Measurements from ENCODE around the gene CLIP3. TPM values are rescaled to one million over a fixed set of nuclear protein-coding genes. Genes with fewer than 3 reads are reported as not detected.

The CLIP3 gene
- total and polyA plus RNA-seq, 4 donors = 0.59 to 1.5 (median 0.80) TPM

DNA sequence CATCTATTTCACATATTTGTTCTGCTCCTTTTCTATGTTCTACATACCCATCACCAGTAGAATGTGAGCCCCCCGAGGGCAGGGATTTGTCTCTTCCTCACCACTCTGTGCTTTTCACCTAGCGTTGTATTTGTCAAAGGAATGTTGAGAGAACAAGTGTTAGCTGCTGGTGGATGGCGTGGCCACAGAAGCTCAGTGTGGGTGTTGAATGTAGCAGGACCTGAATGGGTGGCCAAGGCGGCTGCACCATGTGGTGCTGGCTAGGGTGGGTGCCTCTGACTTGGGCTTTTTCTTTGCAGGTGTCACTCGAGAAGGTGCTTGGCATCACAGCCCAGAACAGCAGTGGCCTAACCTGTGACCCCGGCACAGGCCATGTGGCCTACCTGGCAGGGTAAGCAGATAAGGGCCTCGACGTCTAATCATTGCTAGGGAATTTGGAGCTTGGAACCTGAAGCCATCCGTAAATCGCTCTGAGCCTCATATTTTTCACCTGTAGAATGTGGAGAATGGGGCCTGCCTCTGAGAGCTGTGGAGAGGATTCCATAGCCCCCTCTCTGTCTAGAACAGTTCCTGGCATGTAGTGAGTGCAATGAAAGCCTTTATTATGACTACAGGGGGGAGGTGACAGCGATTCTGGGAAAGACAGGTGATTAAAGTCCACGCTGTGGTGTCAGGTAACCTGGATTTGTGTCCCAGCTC lies 26.0 kb upstream of the CLIP3 start:
- Histone ChIP-seq H3K4me3 (ENCODE audit: low read depth in 1 of 3, low read length in 3 of 3) (no peak overlapping the region), H3K9me3 (ENCODE audit: control insufficient read depth in 4 of 4, low read length in 3 of 4) (no peaks in the 10 kb centered on the region), H3K4me1 (ENCODE audit: control insufficient read depth in 4 of 4, insufficient read depth in 4 of 4, low read length in 3 of 4) (peaks cover 3 to 25% (median 20%) of the 10 kb centered on the region in 4 donors), H3K36me3 (ENCODE audit: control insufficient read depth in 4 of 4, insufficient read depth in 3 of 4, low read depth in 1 of 4, low read length in 3 of 4) (no peaks in the 10 kb centered on the region), H3K9ac (ENCODE audit: low read depth in 1 of 2, low read length in 2 of 2) (no peak overlapping the region), H3K27me3 (ENCODE audit: control insufficient read depth in 4 of 4, insufficient read depth in 4 of 4, low read length in 3 of 4) (no peaks in the 10 kb centered on the region), H3K27ac (ENCODE audit: low read depth in 1 of 2, low read length in 2 of 2) (peak overlapping the region; percentile 33 to 69)
- no peak for DNase-seq (ENCODE audit: low spot score)
- TF ChIP-seq HNF4A (conservative IDR thresholded peaks at IDR 0.05) (peak; percentile 71 to 72), JUND (IDR thresholded peaks at IDR 0.05) (no peak), SP1 (IDR thresholded peaks at IDR 0.05) (peak; percentile 91), RXRA (IDR thresholded peaks at IDR 0.05) (peak in 1 of 2 donors; percentile 26), NR2F2 (IDR thresholded peaks at IDR 0.05) (peak; percentile 16), HNF4G (IDR thresholded peaks at IDR 0.05) (peak; percentile 17), YY1 (IDR thresholded peaks at IDR 0.05) (peak; percentile 17)
- TF ChIP-seq, protein P1, sequence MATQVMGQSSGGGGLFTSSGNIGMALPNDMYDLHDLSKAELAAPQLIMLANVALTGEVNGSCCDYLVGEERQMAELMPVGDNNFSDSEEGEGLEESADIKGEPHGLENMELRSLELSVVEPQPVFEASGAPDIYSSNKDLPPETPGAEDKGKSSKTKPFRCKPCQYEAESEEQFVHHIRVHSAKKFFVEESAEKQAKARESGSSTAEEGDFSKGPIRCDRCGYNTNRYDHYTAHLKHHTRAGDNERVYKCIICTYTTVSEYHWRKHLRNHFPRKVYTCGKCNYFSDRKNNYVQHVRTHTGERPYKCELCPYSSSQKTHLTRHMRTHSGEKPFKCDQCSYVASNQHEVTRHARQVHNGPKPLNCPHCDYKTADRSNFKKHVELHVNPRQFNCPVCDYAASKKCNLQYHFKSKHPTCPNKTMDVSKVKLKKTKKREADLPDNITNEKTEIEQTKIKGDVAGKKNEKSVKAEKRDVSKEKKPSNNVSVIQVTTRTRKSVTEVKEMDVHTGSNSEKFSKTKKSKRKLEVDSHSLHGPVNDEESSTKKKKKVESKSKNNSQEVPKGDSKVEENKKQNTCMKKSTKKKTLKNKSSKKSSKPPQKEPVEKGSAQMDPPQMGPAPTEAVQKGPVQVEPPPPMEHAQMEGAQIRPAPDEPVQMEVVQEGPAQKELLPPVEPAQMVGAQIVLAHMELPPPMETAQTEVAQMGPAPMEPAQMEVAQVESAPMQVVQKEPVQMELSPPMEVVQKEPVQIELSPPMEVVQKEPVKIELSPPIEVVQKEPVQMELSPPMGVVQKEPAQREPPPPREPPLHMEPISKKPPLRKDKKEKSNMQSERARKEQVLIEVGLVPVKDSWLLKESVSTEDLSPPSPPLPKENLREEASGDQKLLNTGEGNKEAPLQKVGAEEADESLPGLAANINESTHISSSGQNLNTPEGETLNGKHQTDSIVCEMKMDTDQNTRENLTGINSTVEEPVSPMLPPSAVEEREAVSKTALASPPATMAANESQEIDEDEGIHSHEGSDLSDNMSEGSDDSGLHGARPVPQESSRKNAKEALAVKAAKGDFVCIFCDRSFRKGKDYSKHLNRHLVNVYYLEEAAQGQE (IDR thresholded peaks at IDR 0.05) = no peak
- TF ChIP-seq, protein P2, sequence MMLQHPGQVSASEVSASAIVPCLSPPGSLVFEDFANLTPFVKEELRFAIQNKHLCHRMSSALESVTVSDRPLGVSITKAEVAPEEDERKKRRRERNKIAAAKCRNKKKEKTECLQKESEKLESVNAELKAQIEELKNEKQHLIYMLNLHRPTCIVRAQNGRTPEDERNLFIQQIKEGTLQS (IDR thresholded peaks at IDR 0.05) = no peak
- TF ChIP-seq, protein P3, sequence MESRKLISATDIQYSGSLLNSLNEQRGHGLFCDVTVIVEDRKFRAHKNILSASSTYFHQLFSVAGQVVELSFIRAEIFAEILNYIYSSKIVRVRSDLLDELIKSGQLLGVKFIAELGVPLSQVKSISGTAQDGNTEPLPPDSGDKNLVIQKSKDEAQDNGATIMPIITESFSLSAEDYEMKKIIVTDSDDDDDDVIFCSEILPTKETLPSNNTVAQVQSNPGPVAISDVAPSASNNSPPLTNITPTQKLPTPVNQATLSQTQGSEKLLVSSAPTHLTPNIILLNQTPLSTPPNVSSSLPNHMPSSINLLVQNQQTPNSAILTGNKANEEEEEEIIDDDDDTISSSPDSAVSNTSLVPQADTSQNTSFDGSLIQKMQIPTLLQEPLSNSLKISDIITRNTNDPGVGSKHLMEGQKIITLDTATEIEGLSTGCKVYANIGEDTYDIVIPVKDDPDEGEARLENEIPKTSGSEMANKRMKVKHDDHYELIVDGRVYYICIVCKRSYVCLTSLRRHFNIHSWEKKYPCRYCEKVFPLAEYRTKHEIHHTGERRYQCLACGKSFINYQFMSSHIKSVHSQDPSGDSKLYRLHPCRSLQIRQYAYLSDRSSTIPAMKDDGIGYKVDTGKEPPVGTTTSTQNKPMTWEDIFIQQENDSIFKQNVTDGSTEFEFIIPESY (IDR thresholded peaks at IDR 0.05) = no peak
- 59% methylated on average over 12 of the region's 12 CpGs for WGBS

DNA sequence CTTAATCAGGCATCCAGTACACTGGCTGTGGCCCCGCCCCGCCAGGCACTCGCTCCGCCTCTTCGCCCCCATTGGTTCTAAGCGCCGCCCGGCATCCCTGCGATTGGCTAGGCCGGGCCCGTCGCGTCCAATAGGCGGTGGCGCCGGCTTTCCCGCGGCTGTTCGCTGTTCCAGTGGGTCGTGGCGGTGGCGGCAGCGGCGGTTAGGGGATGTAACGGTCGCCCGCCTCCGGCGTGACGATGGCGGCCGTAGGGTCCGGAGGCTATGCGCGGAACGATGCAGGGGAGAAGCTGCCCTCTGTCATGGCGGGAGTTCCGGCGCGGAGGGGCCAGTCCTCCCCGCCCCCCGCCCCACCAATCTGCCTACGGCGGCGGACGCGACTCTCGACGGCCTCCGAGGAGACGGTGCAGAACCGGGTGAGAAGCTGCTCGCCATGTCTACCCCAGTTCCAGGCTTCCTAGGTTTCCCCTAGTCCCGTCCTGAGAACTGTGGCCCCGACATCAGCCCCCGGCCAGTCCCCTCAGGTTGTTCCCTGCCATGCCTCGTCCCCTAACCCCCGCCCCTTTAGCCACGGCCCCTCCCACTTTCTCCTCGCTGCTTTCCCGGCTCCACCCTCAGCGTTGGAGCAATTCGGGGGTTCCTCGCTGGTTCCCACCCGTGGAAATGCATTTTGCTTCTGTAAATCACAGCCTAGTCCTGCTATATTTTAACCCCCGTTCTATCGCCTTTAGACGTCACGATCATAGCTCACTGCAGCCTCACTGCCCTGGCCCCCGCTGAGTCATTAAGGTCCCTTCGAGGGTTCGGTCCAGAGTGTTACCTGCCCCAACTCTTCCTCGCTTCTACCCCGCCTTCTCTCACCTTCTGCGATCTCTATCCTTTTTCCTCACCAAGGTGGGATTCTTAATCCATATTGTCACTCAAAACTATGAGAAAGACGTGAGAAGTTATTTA lies 22.3 kb upstream of the CLIP3 start, which contains the start of gene WDR62:
Gene WDR62, plus strand, starts transcription at position 165 of the 954 bp plus-strand sequence. Its CDS starts 75 bp downstream, at position 240.
- peaks cover 3 to 29% (median 22%) of the 10 kb centered on the region in 4 donors for H3K4me1 ChIP-seq (ENCODE audit: control insufficient read depth in 4 of 4, insufficient read depth in 4 of 4, low read length in 3 of 4)
- H3K27ac ChIP-seq (ENCODE audit: low read depth in 1 of 2, low read length in 2 of 2) = peak within 1 kb of the TSS; percentile 84 to 96
- H3K27me3 ChIP-seq (ENCODE audit: control insufficient read depth in 4 of 4, insufficient read depth in 4 of 4, low read length in 3 of 4) = no peaks in the 10 kb centered on the region
- peak within 1 kb of the TSS; percentile 30 to 57 for H3K9ac ChIP-seq (ENCODE audit: low read depth in 1 of 2, low read length in 2 of 2)
- H3K36me3 ChIP-seq (ENCODE audit: control insufficient read depth in 4 of 4, insufficient read depth in 3 of 4, low read depth in 1 of 4, low read length in 3 of 4) = no peaks in the 10 kb centered on the region
- TF ChIP-seq GABPA (IDR thresholded peaks at IDR 0.05 in 1 of 2, conservative IDR thresholded peaks at IDR 0.05 in 1 of 2) (no peak), FOXA1 (IDR thresholded peaks at IDR 0.05) (no peak), SP1 (IDR thresholded peaks at IDR 0.05) (peak; percentile 80), RAD21 (IDR thresholded peaks at IDR 0.05) (no peak), YY1 (IDR thresholded peaks at IDR 0.05) (no peak), TAF1 (conservative IDR thresholded peaks at IDR 0.05) (no peak)
- TF ChIP-seq, protein P1 (IDR thresholded peaks at IDR 0.05) = no peak
- TF ChIP-seq, protein P2 (IDR thresholded peaks at IDR 0.05) = no peak
- H3K9me3 ChIP-seq (ENCODE audit: control insufficient read depth in 4 of 4, low read length in 3 of 4) = no peaks in the 10 kb centered on the region
- DNase-seq (ENCODE audit: low spot score) = peak; percentile 96
- H3K4me3 ChIP-seq (ENCODE audit: low read depth in 1 of 3, low read length in 3 of 3) = peak within 1 kb of the TSS; percentile 44 to 75 (median 73)
- WGBS = 3% methylated on average over 76 of the region's 76 CpGs

Measured in liver (tissue), 9 donors.